HG03066 (cell line): ENCODE measurements around the gene RHCG.
"Not testable (repeated sequence)": the region's sequence is repeated elsewhere in the genome, so short reads cannot be mapped to it uniquely, and the experiment has no call there.

Source experiments
- ATAC-seq: cut with Tn5 transposase; IDR thresholded peaks from one replicate; pipeline ENCODE4 v1.9.1; 2021; ENCODE audit warnings: low read depth; ENCODE audit not compliant: unreplicated experiment

RHCG gene

DNA sequence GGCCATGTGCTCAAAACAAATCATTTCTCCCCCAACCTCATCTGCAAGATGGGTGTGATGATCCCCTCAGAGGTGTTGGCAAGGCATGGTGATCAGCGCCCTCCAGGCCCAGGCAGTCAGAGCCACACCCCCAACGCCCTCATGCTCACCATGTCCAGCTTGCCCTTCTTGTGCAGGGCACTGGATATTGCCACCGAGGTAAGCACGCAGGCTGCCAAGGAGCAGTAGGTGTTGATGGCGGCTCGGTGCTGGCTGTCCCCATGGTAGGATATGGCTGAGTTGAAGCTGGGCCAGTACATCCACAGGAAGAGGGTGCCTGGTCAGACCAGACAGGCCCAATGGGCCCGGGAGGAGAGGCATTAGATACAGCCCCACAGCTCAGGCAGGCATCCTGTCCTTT lies 17.2 kb downstream of the RHCG start:
- no peak for ATAC-seq

DNA sequence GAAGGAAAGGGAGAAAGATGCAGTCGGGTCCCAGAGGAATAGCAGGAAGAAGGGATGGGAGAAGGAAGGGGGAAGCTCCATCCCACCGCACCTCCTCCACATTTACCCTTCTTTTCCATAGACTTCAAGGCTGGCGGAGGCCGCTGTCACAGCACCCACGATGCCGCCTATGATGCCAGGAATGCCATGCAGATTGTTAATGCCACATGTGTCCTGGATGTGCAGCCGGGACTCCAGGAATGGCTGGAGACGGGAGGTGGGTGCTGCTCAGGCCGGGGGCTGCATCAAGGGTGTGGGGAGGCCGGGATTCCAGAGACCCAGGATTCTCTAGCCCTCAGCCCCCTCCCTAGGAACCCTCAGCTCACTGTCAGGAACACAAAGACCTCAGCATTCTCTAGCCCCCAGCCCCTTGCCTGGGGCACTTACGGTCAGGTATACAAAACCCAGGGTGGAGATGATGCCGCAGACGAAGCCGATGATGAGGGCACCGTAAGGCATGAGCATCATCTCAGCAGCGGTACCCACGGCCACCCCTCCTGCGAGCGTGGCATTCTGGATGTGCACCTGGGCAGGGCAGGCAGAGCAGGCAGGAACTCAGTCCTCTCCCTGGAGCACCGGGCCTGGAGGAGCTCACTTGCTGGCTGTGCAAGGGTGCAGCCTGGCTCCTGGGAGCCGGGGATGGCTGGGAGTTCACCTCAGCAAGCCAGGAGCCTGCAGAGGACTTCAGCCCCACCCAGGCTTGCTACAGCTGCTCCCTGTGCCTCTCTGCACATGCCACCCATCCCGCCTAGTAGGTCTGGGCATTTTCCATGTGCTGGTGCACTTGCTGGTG lies 18.8 kb downstream of the RHCG start:
- ATAC-seq, result no peak

DNA sequence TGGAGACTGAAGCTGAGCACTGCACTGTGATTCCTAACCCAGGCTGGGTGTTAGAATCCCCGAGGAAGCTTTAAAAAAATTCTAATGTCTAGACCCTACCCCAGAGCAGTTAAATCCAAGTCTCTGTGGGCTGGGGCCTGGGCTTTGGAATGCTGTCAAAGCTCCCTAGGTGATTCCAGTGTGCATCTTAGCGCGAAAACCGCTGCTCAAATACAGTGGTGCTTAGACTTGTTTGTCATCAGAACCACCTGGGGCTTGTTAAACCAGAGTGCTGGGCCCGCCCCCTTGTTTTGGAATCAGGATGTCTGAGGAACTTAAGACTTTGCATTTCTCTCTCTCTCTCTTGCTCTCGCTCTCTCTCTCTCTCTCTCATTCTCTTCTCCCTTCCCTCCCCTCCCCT lies 20.7 kb downstream of the RHCG start:
- ATAC-seq, result no peak

GRCh38 chr15:89472785-89473256 lies 23.6 kb downstream of the RHCG start:
- no peak for ATAC-seq

DNA sequence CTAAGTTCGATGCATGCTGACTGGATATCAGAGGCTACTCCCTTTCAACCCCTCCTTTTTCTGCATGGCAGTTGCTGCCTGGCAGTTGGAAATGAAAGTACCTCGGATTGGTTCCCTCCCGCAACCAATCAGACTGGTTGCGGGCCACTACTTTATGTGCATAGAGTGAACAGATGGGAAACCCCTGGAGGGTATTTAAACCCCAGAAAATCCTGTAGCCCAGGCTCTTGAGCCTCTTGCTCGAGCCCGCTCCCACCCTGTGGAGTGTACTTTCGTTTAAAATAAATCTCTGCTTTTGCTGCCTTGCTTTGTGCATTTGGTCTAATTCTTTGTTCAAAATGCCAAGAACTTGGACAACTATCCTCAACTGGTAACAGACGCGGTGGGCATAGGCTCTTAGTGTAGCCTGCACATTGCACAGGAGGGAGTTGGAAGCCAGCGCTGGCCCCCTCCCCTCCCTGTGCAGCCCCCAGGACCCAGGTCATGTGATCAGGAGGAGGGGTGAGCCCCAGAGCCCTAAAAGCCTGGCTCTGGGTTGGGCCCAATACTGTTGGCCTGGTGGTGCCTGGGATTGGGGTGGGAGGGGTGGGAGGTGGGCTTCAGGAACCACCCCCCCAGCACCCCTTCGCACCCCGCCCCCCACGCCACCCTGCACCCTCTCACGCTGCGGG lies 26.8 kb downstream of the RHCG start:
- ATAC-seq, result no peak

DNA sequence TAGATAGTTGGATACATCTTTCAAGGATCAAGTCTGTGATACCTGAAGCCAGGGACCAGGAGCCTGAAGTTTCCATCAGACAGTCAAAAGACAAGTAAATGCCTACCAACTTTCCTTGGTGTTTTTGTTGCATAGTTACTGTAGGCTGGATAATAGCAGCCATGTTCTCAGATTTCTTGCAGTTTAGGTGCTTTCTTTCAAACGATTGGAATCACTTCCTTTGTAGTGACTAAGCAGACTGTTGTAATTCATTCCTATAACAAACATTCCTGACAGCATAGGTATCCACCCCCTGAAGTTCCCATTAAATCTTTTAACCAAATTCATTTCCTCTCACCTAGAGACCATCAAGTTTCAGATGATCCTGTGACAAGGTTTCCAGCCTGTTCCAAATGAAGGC lies 27.6 kb downstream of the RHCG start:
- not testable (repeated sequence) for ATAC-seq

GRCh38 chr15:89463113-89463512 lies 33.3 kb downstream of the RHCG start:
- ATAC-seq, result no peak

DNA sequence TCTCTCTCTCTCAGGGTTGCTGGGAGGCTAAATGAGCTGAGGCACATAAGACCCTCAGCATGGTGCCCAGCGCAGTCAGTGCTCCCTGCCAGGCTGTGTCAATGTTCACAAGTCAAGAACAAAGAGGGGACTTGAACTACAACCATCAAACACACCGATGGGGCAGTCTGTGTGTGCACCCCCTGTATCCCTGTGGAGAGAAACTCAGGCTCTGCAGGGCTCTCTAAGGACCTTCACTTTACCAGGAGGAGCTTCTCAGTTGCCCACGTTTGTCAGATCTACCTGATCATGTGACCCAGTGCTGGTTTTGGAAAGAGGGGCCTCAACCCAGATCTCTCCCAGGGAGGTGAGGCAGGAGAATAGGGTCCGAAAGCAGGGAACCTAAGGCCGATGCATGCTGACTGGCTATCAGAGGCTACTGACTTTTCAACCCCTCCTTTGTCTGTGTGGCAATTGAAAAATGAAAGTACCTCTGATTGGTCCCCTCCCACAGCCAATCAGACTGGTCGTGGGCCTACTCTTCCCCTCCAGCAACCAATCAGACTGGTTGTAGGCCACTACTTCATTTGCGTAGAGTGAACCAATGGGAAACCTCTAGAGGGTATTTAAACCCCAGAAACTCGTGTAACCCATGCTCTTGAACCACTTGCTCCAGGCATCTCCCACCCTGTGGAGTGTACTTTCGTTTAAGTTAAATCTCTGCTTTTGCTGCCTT lies 34.0 kb downstream of the RHCG start:
- no peak for ATAC-seq

DNA sequence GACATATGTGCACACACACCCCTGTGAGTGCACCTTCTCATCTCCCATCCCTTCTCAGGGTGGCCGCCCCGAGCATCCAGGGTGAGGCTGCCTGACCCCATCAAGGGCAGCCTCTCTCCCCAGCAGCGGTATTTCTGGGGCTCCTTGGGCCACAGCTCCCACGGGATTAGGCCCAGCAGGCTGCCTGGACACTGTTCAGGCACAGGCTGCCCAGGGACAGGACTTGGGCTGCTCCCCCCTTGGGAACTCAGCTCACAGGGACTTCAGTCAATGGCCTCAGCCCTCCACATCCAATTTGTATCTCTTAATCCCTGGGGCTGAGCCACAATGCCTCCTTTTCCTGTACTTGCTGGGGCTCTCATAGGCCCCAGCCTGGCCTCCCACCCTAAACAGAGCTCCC lies 35.0 kb downstream of the RHCG start:
- ATAC-seq, result no peak

DNA sequence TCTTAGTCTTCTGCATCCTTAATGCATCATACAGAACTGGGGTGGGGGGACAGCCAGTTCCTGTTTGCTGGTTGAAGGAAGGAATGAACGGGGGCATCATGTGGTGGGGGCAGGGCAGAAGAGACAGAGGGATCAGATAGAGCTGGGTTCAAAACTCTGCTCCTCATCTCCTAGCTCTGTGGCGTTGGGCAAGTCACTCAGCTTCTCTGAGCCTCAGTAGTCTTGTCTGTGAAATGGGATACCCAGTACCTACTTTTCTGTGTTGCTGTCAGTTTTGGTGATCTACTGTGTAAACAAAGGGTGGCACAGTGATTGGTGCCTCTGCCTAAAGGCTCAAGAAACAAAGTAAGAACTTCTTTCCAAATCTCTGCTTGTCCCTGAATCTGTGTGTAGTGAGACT lies 36.3 kb downstream of the RHCG start:
- no peak for ATAC-seq

DNA sequence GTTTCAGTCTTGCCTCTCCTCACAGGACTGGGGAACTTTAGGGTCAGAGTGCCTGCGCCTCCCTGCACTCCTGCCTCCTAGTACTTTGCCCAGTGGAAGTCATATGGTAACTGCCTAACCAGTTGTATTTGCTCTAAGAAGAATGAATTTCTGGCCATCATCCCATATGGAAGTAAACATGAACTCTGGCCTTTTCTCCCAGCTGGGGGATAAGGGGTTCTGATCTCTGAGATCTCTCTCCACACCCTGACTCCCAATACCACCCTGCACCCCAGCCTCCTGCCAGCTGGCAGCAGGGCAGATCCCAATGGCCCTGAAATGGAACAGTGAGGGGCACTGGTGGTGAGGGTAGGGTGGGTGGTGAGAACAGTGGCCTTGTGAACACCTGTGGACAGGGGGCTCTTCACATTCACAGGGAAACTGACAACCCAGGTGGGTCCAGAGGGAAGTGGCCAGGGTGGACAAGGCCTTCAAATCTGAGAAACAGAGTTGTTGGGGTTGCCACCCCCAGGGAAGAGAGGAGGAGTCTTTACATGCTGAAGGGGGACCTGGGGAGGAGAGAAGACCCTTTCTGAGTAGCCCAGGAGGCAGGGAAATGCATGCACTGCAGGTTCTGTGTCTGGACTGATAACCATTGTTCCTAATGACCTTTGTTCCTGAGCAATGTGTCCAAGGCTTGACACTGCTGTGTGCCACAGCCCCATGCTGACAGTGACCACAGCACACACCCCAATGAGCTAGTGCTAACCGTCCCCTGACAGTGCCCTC lies 36.9 kb downstream of the RHCG start:
- ATAC-seq, result no peak

DNA sequence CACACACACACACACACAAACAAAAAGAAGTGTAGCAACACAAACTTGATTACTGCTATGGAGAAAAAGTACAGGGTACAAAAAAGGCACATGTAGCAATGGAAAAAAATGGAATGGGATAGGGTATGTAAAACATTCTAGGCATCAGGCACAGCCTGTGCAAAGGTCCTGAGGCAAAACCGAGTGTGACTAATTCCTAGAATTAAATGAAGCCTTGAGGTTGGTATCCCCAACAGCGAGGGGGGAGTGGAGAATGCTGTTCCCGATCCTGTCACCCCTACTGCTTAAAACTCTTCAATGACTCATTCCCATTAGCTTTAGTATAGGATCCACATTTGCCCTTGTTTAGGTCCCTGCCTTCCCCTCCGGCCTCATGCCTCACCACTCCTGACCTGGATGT lies 37.9 kb downstream of the RHCG start:
- ATAC-seq, result no peak

DNA sequence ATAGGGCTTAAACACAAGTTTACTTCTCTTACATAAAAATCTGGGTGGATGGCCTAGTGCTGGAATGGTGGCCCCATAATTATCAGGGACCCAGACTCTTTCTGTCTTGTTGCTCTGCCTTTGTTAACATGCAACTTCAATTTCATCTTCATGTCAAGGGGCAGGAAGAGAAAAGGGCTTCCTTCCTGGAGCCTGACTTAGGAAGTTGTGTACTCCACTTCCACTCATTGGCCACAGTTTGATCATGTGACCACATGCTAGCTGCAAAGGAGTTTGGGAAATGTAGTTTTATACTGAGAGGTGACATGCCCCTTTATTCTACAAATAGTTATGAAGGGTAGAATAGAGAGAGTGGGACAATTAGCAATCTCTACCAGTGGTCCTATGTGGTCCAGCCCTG lies 39.3 kb downstream of the RHCG start:
- no peak for ATAC-seq

DNA sequence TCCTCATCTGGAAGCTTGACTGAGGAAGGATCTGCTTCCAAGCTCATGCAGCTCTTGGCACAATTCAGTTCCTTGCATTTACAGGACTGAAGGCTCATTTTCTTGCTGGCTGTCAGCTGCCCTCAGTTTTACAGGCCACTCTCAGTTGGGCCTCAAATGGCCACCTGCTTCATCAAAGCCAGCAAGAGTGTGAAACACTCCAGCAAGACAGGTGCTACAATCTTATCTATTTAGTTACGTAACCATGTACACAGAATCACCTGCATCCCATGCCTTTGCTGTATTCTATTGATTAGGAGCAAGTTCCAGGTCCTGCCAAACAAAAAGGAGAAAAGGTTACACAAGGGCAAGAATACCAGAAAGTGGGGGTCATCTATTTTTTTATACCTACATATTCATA lies 40.8 kb downstream of the RHCG start:
- ATAC-seq, result no peak

DNA sequence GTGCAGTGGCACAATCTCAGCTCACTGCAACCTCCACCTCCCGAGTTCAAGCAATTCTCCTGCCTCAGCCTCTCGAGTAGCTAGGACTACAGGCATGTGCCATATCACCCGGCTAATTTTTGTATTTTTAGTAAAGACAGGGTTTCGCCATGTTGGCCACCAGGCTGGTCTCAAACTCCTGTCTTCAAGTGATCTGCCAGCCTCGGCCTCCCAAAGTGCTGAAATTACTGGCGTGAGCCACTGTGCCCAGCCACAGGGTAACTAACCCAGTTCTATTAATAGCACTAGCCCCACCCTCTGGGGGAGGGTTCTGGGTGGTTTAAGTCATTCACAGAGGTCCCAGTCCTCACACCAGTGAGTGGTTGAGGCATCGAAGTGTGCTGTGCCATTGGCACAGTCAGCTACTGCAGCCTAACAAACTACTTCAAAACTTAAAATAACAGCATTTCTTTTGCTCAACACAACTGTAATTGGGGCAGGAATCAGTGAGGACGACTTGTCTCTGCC lies 44.0 kb downstream of the RHCG start:
- no peak for ATAC-seq

GRCh38 chr15:89451846-89452245 lies 44.5 kb downstream of the RHCG start:
- ATAC-seq, result no peak

GRCh38 chr15:89450076-89451006 lies 46.0 kb downstream of the RHCG start:
- ATAC-seq, result no peak

DNA sequence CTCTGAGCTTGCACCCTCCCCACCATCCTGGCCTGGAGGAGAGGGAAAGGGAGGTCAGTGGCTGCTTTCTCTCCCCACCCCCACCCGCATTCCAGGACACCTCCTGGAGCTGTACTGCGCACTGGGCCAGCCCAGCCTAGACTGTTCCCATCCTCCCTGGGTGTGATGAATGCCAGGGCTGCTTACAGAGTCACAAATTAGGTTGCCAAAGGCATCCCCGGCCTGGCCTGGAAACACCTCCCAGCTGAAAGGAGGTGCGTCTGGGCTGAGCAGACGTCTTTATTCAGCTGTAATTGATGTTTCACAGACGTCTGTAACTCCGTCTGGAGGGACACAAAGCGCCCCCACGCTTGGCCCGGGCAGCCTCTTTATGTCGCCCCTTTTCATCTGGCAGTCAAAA lies 47.6 kb downstream of the RHCG start:
- no peak for ATAC-seq

- ATAC-seq, result no peak
Measured at GRCh38 chr15:89447676-89448075, 48.7 kb downstream of the RHCG start.
